OCI-LY7 (cell line): Measurements from ENCODE around the gene TAS1R1. TPM values are rescaled to one million over a fixed set of nuclear protein-coding genes. Genes with fewer than 3 reads are reported as not detected.
"Not testable (repeated sequence)": the region's sequence is repeated elsewhere in the genome, so short reads cannot be mapped to it uniquely, and the experiment has no call there.

Experiments used
- BruUV-seq: library from RNA; stranded (reverse); fragments of 400-500 nt; replicated peaks from 2 replicates; lab custom pipeline; 2021; lab: Mats Ljungman, UMichigan
- CTCF ChIA-PET: fragments of 300-600 bp; sonication (Branson Sonifier 250); formaldehyde crosslinking; loops from one replicate; lab custom pipeline; 2022; ENCODE audit warnings: antibody characterized with exemption; ENCODE audit not compliant: unreplicated experiment; lab: Charles Lee
- POLR2A ChIA-PET: fragments of 300-600 bp; sonication (Branson Sonifier 250); formaldehyde crosslinking; loops from one replicate; lab custom pipeline; 2022; ENCODE audit warnings: antibody characterized with exemption; lab: Charles Lee
- DNase-seq: peaks from one replicate; pipeline ENCODE4 v3.0.0-alpha.2; 2015; ENCODE audit warnings: low spot score
- H2AFZ ChIP-seq: fragments of 200-600 bp; sonication (generic), shearing (Covaris generic); 2 replicates; pipeline ENCODE4 v1.6.1; 2014; ENCODE audit warnings: mild to moderate bottlenecking, antibody characterized with exemption, low read length, moderate library complexity
- H3K27ac ChIP-seq: fragments of 200-600 bp; sonication (generic); 2 replicates; pipeline ENCODE4 v1.5.1; 2014; ENCODE audit warnings: mixed run types, low read depth, mild to moderate bottlenecking, moderate library complexity, low read length, inconsistent platforms; ENCODE audit not compliant: poor library complexity, severe bottlenecking
- H3K36me3 ChIP-seq: fragments of 200-600 bp; sonication (generic); 2 replicates; pipeline ENCODE4 v1.6.1; 2014; ENCODE audit warnings: mild to moderate bottlenecking, antibody characterized with exemption, low read length, moderate library complexity, mixed read lengths; ENCODE audit not compliant: insufficient read depth
- H3K4me1 ChIP-seq: fragments of 200-600 bp; sonication (generic); 2 replicates; pipeline ENCODE4 v1.5.1; 2014; ENCODE audit warnings: mild to moderate bottlenecking, low read length; ENCODE audit not compliant: insufficient read depth, poor library complexity, severe bottlenecking
- H3K4me2 ChIP-seq: fragments of 200-600 bp; sonication (generic); 2 replicates; pipeline ENCODE4 v1.6.1; 2014; ENCODE audit warnings: mild to moderate bottlenecking, low read length
- H3K4me3 ChIP-seq: fragments of 200-600 bp; sonication (generic); 2 replicates; pipeline ENCODE4 v1.5.1; 2014; ENCODE audit warnings: mild to moderate bottlenecking, low read depth, low read length; ENCODE audit not compliant: poor library complexity, severe bottlenecking
- H3K79me2 ChIP-seq: fragments of 200-600 bp; sonication (generic); 2 replicates; pipeline ENCODE4 v1.6.1; 2016; ENCODE audit warnings: low read depth, mild to moderate bottlenecking, low read length, moderate library complexity, mixed read lengths; ENCODE audit not compliant: insufficient read depth
- H3K9me2 ChIP-seq: fragments of 200-600 bp; sonication (generic); 2 replicates; pipeline ENCODE4 v1.6.1; 2016; ENCODE audit warnings: mild to moderate bottlenecking, low read length, mixed read lengths; ENCODE audit not compliant: insufficient read depth
- H3K9me3 ChIP-seq: fragments of 200-600 bp; sonication (generic); 2 replicates; pipeline ENCODE4 v1.6.1; 2014; ENCODE audit warnings: mild to moderate bottlenecking, mixed run types, low read length, mixed read lengths
- H4K20me1 ChIP-seq: fragments of 200-600 bp; sonication (generic); 2 replicates; pipeline ENCODE4 v1.6.1; 2014; ENCODE audit warnings: mild to moderate bottlenecking, antibody characterized with exemption, low read length, moderate library complexity, mixed read lengths; ENCODE audit not compliant: insufficient read depth
- EZH2phosphoT487 ChIP-seq: fragments of 200-600 bp; sonication (generic); IDR thresholded peaks from 2 replicates; pipeline ENCODE4 v1.6.1; 2018; ENCODE audit warnings: low read depth, borderline replicate concordance, mild to moderate bottlenecking, mixed run types, antibody characterized with exemption, low read length, moderate library complexity, mixed read lengths
- intact Hi-C: fragments of 100-400 bp; cut with micrococcal nuclease; formaldehyde crosslinking; loops from one replicate; pipeline ENCODE4 v1.10.0; 2022; ENCODE audit not compliant: unreplicated experiment
- total RNA-seq, 2 experiments: library from RNA; depleted of rRNA in 1 of 2; stranded (reverse); fragments of >200 nt in 1 of 2; shearing (Covaris generic) in 1 of 2; gene quantifications; 2 replicates each; pipeline ENCODE4 v1.2.3, GENCODE V29; 2014 to 2022
- TF ChIP-seq, protein P1 (sequence below): fragments of 200-600 bp; sonication (generic); conservative IDR thresholded peaks from 2 replicates; pipeline ENCODE4 v1.5.1; 2014; ENCODE audit warnings: mild to moderate bottlenecking, antibody characterized with exemption, low read length, moderate library complexity, mixed read lengths

Gene TAS1R1
- total RNA-seq, 2 experiments from 2014 or later = 0.11 TPM; not detected in 1

DNA sequence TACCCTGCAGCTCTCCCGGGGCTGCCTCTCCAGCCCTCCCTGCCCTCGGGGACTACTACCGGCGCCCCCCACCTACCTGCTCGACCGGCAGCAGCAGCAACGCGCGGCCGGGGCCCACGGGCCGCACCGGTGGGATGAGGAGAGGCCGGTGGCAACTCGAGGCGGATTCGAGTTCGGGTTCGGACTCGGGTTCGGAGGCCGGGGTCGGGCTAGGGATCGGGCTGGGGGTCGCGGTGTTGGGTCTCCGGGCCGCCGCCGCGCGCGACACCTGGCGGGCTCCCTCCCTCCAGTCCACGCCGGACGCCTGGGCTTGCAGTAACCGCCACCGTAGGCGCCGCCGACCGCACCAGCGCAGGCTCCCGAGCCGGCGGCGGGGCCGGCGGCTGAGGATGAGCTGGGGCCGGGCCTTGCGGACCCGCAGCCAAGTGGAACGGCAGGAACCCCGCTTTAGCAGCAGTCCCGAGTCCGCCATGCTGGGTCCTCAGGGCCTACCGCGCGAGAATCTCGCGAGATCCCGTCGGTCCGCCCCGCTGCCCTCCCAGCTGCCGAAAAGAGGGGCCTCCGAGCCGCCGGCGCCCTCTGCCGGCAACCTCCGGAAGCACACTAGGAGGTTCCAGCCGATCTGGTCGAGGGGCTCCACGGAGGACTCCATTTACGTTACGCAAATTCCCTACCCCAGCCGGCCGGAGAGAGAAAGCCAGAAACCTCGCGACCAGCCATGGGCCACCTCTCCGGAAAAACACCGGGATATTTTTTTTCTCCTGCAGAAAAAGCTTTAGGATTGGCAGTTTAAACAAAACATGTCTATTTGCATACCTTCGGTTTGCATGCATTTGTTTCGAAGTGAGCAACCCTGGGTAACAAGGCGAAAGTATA lies 838 bp upstream of the TAS1R1 start, which contains the start of gene NOL9:
Gene NOL9 (minus strand): TSS at position 483 of the 876 bp plus-strand sequence. CDS start 11 bp downstream, at position 472.
- no TSS peak for BruUV-seq
- TF ChIP-seq, protein P1, sequence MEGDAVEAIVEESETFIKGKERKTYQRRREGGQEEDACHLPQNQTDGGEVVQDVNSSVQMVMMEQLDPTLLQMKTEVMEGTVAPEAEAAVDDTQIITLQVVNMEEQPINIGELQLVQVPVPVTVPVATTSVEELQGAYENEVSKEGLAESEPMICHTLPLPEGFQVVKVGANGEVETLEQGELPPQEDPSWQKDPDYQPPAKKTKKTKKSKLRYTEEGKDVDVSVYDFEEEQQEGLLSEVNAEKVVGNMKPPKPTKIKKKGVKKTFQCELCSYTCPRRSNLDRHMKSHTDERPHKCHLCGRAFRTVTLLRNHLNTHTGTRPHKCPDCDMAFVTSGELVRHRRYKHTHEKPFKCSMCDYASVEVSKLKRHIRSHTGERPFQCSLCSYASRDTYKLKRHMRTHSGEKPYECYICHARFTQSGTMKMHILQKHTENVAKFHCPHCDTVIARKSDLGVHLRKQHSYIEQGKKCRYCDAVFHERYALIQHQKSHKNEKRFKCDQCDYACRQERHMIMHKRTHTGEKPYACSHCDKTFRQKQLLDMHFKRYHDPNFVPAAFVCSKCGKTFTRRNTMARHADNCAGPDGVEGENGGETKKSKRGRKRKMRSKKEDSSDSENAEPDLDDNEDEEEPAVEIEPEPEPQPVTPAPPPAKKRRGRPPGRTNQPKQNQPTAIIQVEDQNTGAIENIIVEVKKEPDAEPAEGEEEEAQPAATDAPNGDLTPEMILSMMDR = peak; percentile 91
- TF ChIP-seq EZH2phosphoT487 = no peak
- Histone ChIP-seq H2AFZ (peak within 1 kb of the TSS; percentile 97), H4K20me1 (peaks cover 6% of the 10 kb centered on the region; the same call in 1 of the 2 replicates), H3K79me2 (peaks cover 29% of the 10 kb centered on the region), H3K9me3 (no peaks in the 10 kb centered on the region), H3K4me2 (peak within 1 kb of the TSS; percentile 100), H3K4me3 (peak within 1 kb of the TSS; percentile 99), H3K9me2 (no peaks in the 10 kb centered on the region), H3K4me1 (peaks cover 18% of the 10 kb centered on the region), H3K27ac (peak within 1 kb of the TSS; percentile 56), H3K36me3 (peaks cover 25% of the 10 kb centered on the region)
- CTCF ChIA-PET = interaction anchor here (0.9 to 1.5 kb wide), 2 partner anchors 17 to 25 kb away, joined by 3 to 7 read pairs; partner anchors contain the start of gene ZBTB48
- intact Hi-C loops = loop anchor here (1.0 to 5.0 kb wide), 5 partner anchors 26 to 73 kb away; partner anchors contain the start of genes KLHL21, PHF13 and PLEKHG5
- POLR2A ChIA-PET = interaction anchor here (0.6 to 1.2 kb wide), 3 partner anchors 12 to 528 kb away, joined by 3 read pairs; no protein-coding TSS in a partner anchor
- DNase-seq = peak; percentile 95

DNA sequence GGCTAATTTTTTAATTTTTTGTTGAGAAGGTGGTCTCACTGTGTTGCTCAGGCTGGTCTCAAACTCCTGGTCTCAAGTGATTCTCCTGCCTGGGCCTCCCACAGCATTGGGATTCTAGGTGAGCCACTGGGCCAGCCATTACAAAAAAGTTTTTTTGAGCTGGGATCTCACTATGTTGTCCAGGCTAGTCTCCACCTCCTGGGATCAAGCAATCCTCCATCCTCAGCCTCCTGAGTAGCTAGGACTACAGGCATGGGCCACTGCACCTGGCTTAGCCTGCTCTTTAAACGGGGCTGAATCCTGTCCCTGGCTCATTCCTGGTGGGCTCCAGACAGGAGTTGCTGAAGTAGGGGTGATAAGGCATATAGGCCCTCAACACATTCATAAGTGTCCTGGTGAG lies 2.5 kb downstream of the TAS1R1 start:
- Histone ChIP-seq H3K27ac (no peak overlapping the region), H3K4me3 (no peak overlapping the region), H3K9me2 (no peaks in the 10 kb centered on the region), H3K4me2 (no peak overlapping the region), H3K4me1 (peaks cover 23% of the 10 kb centered on the region), H3K36me3 (no peaks in the 10 kb centered on the region), H4K20me1 (peaks cover 6% of the 10 kb centered on the region; the same call in 1 of the 2 replicates), H2AFZ (no peak overlapping the region), H3K79me2 (peaks cover 17% of the 10 kb centered on the region), H3K9me3 (no peaks in the 10 kb centered on the region)
- DNase-seq = no peak
- no TSS peak for BruUV-seq
- ChIA-PET POLR2A (interaction anchor here (0.7 to 1.1 kb wide), 3 partner anchors 13 to 136 kb away, joined by 3 to 6 read pairs (median 4); no protein-coding TSS in a partner anchor), CTCF (no interaction called here)
- no peak for TF ChIP-seq EZH2phosphoT487
- TF ChIP-seq, protein P1 = no peak
- intact Hi-C loops = no loop called here

DNA sequence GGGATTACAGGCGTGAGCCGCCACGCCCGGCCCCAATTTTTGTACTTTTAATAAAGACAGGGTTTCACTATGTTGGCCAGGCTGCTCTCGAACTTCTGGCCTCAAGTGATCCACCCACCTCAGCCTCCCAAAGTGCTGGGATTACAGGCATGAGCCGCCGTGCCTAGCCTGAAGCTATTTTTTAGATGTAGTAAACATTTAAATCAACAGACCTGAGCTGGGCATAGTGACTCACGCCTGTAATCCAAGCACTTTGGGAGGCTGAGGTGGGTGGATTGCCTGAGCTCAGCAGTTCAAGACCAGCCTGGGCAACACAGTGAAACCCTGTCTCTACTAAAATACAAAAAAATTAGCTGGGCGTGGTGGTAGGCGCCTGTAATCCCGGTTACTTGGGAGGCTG lies 4.1 kb downstream of the TAS1R1 start:
- H3K4me3 ChIP-seq, intact Hi-C loops, H3K9me3 ChIP-seq, H3K36me3 ChIP-seq, BruUV-seq, H3K79me2 ChIP-seq, H2AFZ ChIP-seq, H3K27ac ChIP-seq, H4K20me1 ChIP-seq, H3K9me2 ChIP-seq, CTCF ChIA-PET, H3K4me2 ChIP-seq, DNase-seq: not testable (repeated sequence)
- H3K4me1 ChIP-seq = peaks cover 16% of the 10 kb centered on the region
- POLR2A ChIA-PET = interaction anchor here (0.6 to 0.7 kb wide), 2 partner anchors 8 to 1721 kb away, joined by 3 to 4 read pairs; no protein-coding TSS in a partner anchor
